UCSD-AML1 (cell line): ENCODE measurements around the gene MED13L.
"Not testable (repeated sequence)": the region's sequence is repeated elsewhere in the genome, so short reads cannot be mapped to it uniquely, and the experiment has no call there.

Source experiments
- DNase-seq: peaks from one replicate; lab custom pipeline; 2025; ENCODE audit not compliant: unreplicated experiment; lab: John Stamatoyannopoulos, UW

MED13L gene

GRCh38 chr12:116060764-116061163, 216.7 kb downstream of the MED13L start:
- DNase-seq: no peak

GRCh38 chr12:116059904-116060303, 217.6 kb downstream of the MED13L start:
- DNase-seq: no peak

GRCh38 chr12:116058574-116058973, 218.9 kb downstream of the MED13L start:
- no peak for DNase-seq

- no peak for DNase-seq
Observed at GRCh38 chr12:116057356-116057755, 220.1 kb downstream of the MED13L start.

- no peak for DNase-seq
Observed at GRCh38 chr12:116055895-116056607, 221.4 kb downstream of the MED13L start.

- no peak for DNase-seq
Observed at GRCh38 chr12:116054280-116054679, 223.2 kb downstream of the MED13L start.

- no peak for DNase-seq
Observed at GRCh38 chr12:116053479-116054200, 223.9 kb downstream of the MED13L start.

- no peak for DNase-seq
Observed at GRCh38 chr12:116050275-116050674, 227.2 kb downstream of the MED13L start.

- DNase-seq: no peak
Observed at GRCh38 chr12:116048879-116049278, 228.6 kb downstream of the MED13L start.

GRCh38 chr12:116046039-116046438, 231.5 kb downstream of the MED13L start:
- no peak for DNase-seq

- no peak for DNase-seq
Observed at GRCh38 chr12:116045150-116045549, 232.3 kb downstream of the MED13L start.

- DNase-seq: no peak
Observed at GRCh38 chr12:116043659-116044535, 233.6 kb downstream of the MED13L start.

GRCh38 chr12:116040402-116040801, 237.1 kb downstream of the MED13L start:
- DNase-seq: no peak

GRCh38 chr12:116039081-116039480, 238.4 kb downstream of the MED13L start:
- DNase-seq: no peak

GRCh38 chr12:116037941-116038837, 239.3 kb downstream of the MED13L start:
- DNase-seq: no peak

GRCh38 chr12:116033765-116034164, 243.7 kb downstream of the MED13L start:
- no peak for DNase-seq

GRCh38 chr12:116031624-116032023, 245.9 kb downstream of the MED13L start:
- not testable (repeated sequence) for DNase-seq

GRCh38 chr12:116028619-116029018, 248.9 kb downstream of the MED13L start:
- no peak for DNase-seq

- DNase-seq: no peak
Observed at GRCh38 chr12:116027551-116027821, 250.0 kb downstream of the MED13L start.

GRCh38 chr12:116026768-116027550, 250.5 kb downstream of the MED13L start:
- DNase-seq: no peak
